ENCODE measurements around the gene GPR150. TPM values are rescaled to one million over a fixed set of nuclear protein-coding genes. Genes with fewer than 3 reads are reported as not detected.

The GPR150 gene
- total RNA-seq, 6 experiments from 2014 or later, result 0.11 to 0.31 (median 0.17) TPM; not detected in 2

GRCh38 chr5:95611396-95611795 lies 8.5 kb upstream of the GPR150 start:
- Histone ChIP-seq H3K27ac (no peak overlapping the region), H3K9me3 (no peaks in the 10 kb centered on the region), H3K36me3 (no peaks in the 10 kb centered on the region), H3K4me1 (peaks cover 0 to 2% (median 0%) of the 10 kb centered on the region in 4 donors), H3K27me3 (no peaks in the 10 kb centered on the region), H3K4me3 (no peak overlapping the region)
- no peak for TF ChIP-seq POLR2A (IDR thresholded peaks at IDR 0.05)
- TF ChIP-seq, protein P1, sequence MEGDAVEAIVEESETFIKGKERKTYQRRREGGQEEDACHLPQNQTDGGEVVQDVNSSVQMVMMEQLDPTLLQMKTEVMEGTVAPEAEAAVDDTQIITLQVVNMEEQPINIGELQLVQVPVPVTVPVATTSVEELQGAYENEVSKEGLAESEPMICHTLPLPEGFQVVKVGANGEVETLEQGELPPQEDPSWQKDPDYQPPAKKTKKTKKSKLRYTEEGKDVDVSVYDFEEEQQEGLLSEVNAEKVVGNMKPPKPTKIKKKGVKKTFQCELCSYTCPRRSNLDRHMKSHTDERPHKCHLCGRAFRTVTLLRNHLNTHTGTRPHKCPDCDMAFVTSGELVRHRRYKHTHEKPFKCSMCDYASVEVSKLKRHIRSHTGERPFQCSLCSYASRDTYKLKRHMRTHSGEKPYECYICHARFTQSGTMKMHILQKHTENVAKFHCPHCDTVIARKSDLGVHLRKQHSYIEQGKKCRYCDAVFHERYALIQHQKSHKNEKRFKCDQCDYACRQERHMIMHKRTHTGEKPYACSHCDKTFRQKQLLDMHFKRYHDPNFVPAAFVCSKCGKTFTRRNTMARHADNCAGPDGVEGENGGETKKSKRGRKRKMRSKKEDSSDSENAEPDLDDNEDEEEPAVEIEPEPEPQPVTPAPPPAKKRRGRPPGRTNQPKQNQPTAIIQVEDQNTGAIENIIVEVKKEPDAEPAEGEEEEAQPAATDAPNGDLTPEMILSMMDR (IDR thresholded peaks at IDR 0.05), result no peak
- intact Hi-C loops (cut with DNase I), result no loop called here
- 83% methylated on average over 2 of the region's 3 CpGs for WGBS (ENCODE audit: insufficient coverage, low coverage, low lambda C conversion rate, missing lambda C conversion rate)
- ATAC-seq, result no peak
- DNase-seq, result no peak

DNA sequence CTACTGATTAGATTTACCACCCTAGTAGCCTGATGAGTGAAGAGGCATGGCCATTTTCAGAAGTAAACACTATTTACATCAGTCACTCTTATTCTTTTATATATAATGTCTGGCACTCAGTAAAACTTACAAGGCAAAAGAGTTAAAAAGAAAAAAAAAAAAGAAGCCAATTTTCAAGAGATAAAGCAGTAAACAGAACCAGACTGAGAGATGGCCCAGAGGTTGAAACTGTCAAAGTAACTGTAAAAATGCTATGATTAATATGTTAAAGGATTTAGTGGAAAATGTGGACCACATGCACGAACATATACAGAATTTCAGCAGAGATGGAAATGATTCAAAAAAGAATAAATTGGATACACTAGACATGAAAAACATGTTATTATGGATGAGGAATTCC lies 6.4 kb upstream of the GPR150 start:
- H3K36me3 ChIP-seq, result no peaks in the 10 kb centered on the region
- intact Hi-C loops (cut with DNase I), result no loop called here
- DNase-seq (no peak), ATAC-seq (no peak)
- TF ChIP-seq POLR2A (IDR thresholded peaks at IDR 0.05), result no peak
- TF ChIP-seq, protein P1 (IDR thresholded peaks at IDR 0.05), result no peak
- 89% methylated on average over 1 of the region's 1 CpG for WGBS (ENCODE audit: insufficient coverage, low coverage, low lambda C conversion rate, missing lambda C conversion rate)
- H3K27ac ChIP-seq, result no peak overlapping the region
- no peak overlapping the region for H3K4me3 ChIP-seq
- peaks cover 0 to 2% (median 0%) of the 10 kb centered on the region in 4 donors for H3K4me1 ChIP-seq
- H3K27me3 ChIP-seq, result no peaks in the 10 kb centered on the region
- H3K9me3 ChIP-seq, result no peaks in the 10 kb centered on the region

- Histone ChIP-seq H3K27me3 (no peaks in the 10 kb centered on the region), H3K9me3 (no peaks in the 10 kb centered on the region), H3K27ac (no peak overlapping the region), H3K4me1 (peaks cover 0 to 9% (median 0%) of the 10 kb centered on the region in 4 donors), H3K36me3 (no peaks in the 10 kb centered on the region), H3K4me3 (no peak overlapping the region)
- no peak for ATAC-seq
- TF ChIP-seq, protein P1 (IDR thresholded peaks at IDR 0.05), result no peak
- TF ChIP-seq POLR2A (IDR thresholded peaks at IDR 0.05), result no peak
- DNase-seq, result no peak
- WGBS (ENCODE audit: insufficient coverage, low coverage, low lambda C conversion rate, missing lambda C conversion rate), result 69% methylated on average over 1 of the region's 1 CpG
- intact Hi-C loops (cut with DNase I), result no loop called here
Measured at GRCh38 chr5:95615164-95615467, 4.8 kb upstream of the GPR150 start.

- no peak overlapping the region for H3K4me3 ChIP-seq
- H3K27ac ChIP-seq, result no peak overlapping the region
- no peak for ATAC-seq
- no peaks in the 10 kb centered on the region for H3K36me3 ChIP-seq
- H3K9me3 ChIP-seq, result no peaks in the 10 kb centered on the region
- intact Hi-C loops (cut with DNase I), result no loop called here
- WGBS (ENCODE audit: insufficient coverage, low coverage, low lambda C conversion rate, missing lambda C conversion rate), result 73% methylated on average over 5 of the region's 5 CpGs
- TF ChIP-seq, protein P1 (IDR thresholded peaks at IDR 0.05), result no peak
- TF ChIP-seq POLR2A (IDR thresholded peaks at IDR 0.05), result no peak
- no peak for DNase-seq
- no peaks in the 10 kb centered on the region for H3K27me3 ChIP-seq
- peaks cover 0 to 18% (median 4%) of the 10 kb centered on the region in 4 donors for H3K4me1 ChIP-seq
Measured at GRCh38 chr5:95617057-95617456, 2.8 kb upstream of the GPR150 start.

- H3K4me3 ChIP-seq, result no peak overlapping the region
- TF ChIP-seq, protein P1 (IDR thresholded peaks at IDR 0.05), result no peak
- no peak for TF ChIP-seq POLR2A (IDR thresholded peaks at IDR 0.05)
Measured at GRCh38 chr5:95619096-95619495, 791 bp upstream of the GPR150 start.

More at GRCh38 chr5:95619096-95619495, 791 bp upstream of the GPR150 start:
- no peak for DNase-seq
- Histone ChIP-seq H3K27ac (no peak overlapping the region), H3K4me1 (peaks cover 0 to 20% (median 4%) of the 10 kb centered on the region in 4 donors), H3K27me3 (no peaks in the 10 kb centered on the region), H3K36me3 (no peaks in the 10 kb centered on the region), H3K9me3 (no peaks in the 10 kb centered on the region)
- ATAC-seq, result peak in 1 of 4 donors; percentile 15
- intact Hi-C loops (cut with DNase I), result no loop called here
- WGBS (ENCODE audit: insufficient coverage, low coverage, low lambda C conversion rate, missing lambda C conversion rate), result 67% methylated on average over 4 of the region's 4 CpGs
